ENCODE data around the gene FBXO11. TPM values are rescaled to one million over a fixed set of nuclear protein-coding genes. Genes with fewer than 3 reads are reported as not detected.

The FBXO11 gene
- total RNA-seq, 1 donor from 2014 or later = 40.3 TPM

DNA sequence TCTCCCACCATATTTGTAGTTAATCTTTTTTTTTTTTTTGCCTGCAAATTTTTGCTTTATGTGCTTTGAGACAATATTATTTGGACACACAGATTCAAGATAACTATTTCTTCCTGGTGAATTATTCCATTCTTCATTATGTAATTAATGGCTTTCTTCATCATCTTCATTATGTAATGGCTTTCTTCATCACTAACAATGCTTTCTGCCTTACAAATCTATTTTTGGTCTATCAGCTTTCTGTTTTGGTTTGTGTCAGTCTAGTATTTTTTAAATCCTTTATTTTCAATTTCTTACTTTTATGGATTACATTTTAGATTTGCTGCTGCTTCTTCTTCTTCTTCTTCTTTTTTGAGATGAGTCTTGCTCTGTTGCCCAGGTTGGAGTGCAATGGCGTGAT lies 62.9 kb downstream of the FBXO11 start:
- TF ChIP-seq, protein P1, sequence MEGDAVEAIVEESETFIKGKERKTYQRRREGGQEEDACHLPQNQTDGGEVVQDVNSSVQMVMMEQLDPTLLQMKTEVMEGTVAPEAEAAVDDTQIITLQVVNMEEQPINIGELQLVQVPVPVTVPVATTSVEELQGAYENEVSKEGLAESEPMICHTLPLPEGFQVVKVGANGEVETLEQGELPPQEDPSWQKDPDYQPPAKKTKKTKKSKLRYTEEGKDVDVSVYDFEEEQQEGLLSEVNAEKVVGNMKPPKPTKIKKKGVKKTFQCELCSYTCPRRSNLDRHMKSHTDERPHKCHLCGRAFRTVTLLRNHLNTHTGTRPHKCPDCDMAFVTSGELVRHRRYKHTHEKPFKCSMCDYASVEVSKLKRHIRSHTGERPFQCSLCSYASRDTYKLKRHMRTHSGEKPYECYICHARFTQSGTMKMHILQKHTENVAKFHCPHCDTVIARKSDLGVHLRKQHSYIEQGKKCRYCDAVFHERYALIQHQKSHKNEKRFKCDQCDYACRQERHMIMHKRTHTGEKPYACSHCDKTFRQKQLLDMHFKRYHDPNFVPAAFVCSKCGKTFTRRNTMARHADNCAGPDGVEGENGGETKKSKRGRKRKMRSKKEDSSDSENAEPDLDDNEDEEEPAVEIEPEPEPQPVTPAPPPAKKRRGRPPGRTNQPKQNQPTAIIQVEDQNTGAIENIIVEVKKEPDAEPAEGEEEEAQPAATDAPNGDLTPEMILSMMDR (IDR thresholded peaks at IDR 0.05; ENCODE audit: insufficient read depth, low read length, poor library complexity, severe bottlenecking) = no peak
- Histone ChIP-seq H3K4me3 (ENCODE audit: low read depth, low read length) (no peak overlapping the region), H3K27me3 (ENCODE audit: control insufficient read depth, insufficient read depth, low read length) (no peaks in the 10 kb centered on the region), H3K36me3 (ENCODE audit: control insufficient read depth, insufficient read depth, low read length) (no peaks in the 10 kb centered on the region)
- no peak for DNase-seq (ENCODE audit: low read depth)

DNA sequence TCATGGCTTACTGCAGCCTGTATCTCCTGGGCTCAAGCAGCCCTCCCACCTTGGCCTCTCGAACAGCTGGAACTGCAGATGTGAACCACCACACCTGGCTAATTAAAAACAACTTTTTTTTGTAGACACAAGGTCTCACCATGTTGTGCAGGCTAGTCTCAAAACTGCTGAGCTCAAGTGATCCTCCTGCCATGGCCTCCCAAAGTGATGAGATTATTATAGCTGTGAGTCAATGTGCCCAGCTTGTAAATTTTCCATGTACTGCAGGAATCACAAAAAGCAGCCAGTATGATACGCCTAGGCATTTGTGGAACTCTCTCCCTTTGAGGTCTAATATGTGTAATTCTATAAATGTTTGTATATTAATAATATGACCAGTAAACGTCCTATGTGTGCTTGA lies 63.5 kb downstream of the FBXO11 start:
- DNase-seq (ENCODE audit: low read depth) = no peak
- no peak overlapping the region for H3K4me3 ChIP-seq (ENCODE audit: low read depth, low read length)
- TF ChIP-seq, protein P1 (IDR thresholded peaks at IDR 0.05; ENCODE audit: insufficient read depth, low read length, poor library complexity, severe bottlenecking) = no peak
- no peaks in the 10 kb centered on the region for H3K36me3 ChIP-seq (ENCODE audit: control insufficient read depth, insufficient read depth, low read length)
- no peaks in the 10 kb centered on the region for H3K27me3 ChIP-seq (ENCODE audit: control insufficient read depth, insufficient read depth, low read length)

DNA sequence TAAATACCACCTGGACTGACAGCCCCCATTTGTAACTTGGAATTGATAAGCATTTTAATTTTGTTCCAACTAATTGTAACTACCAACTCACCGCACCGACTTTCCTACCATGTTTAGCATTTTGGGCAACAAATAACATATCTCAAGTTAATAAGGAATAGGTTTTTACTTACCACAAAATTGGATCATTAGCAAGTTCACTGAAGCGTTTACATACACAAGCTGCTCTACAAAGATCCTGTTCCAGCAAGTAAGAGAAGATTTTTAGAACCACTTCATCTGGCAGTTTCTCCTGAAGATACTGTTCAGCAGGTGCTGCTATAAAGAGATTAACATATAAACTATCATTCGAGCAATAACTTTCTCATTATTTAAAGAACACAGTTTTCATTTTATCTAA lies 67.6 kb downstream of the FBXO11 start:
- TF ChIP-seq, protein P1 (IDR thresholded peaks at IDR 0.05; ENCODE audit: insufficient read depth, low read length, poor library complexity, severe bottlenecking) = no peak
- no peak for DNase-seq (ENCODE audit: low read depth)
- peaks cover 1% of the 10 kb centered on the region for H3K36me3 ChIP-seq (ENCODE audit: control insufficient read depth, insufficient read depth, low read length)
- H3K27me3 ChIP-seq (ENCODE audit: control insufficient read depth, insufficient read depth, low read length) = no peaks in the 10 kb centered on the region
- no peak overlapping the region for H3K4me3 ChIP-seq (ENCODE audit: low read depth, low read length)

DNA sequence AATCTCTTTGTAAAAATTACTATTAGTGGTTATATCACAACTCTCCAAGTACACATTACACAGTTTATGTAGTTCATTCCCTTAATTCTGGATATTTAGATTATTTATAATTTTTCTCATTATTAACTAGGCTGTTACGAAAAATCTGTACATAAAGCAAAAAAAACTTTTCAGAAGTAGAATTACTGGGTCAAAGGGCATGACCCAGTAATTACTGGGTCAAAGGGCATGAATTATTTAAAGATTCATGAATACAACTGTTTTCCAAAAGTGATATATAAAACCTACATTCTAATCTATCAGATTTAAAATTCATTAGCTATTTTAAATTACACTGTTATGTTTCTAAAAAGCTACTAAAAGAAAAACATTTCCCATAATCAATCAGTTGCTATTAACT lies 68.0 kb downstream of the FBXO11 start:
- no peak overlapping the region for H3K4me3 ChIP-seq (ENCODE audit: low read depth, low read length)
- peaks cover 1% of the 10 kb centered on the region for H3K36me3 ChIP-seq (ENCODE audit: control insufficient read depth, insufficient read depth, low read length)
- TF ChIP-seq, protein P1 (IDR thresholded peaks at IDR 0.05; ENCODE audit: insufficient read depth, low read length, poor library complexity, severe bottlenecking) = no peak
- DNase-seq (ENCODE audit: low read depth) = no peak
- H3K27me3 ChIP-seq (ENCODE audit: control insufficient read depth, insufficient read depth, low read length) = no peaks in the 10 kb centered on the region

DNA sequence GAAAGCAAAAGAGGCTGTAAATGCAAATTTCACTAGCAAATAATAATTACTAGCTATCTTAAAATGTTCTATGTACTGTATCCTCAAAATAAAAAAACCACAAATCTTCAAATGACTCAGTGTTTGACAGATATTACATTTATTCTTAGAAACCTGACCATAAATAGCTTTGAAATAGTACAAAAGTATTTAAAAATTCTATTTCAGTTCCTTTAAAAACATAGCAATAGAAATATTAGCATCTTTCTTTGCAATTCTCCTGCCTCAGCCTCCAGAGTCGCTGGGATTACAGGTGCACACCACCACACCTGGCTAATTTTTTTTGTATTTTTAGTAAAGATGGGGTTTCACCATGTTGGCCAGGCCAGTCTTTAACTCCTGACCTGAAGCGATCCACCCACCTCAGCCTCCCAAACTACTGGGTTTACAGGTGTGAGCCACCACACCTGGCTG lies 72.8 kb downstream of the FBXO11 start:
- H3K4me3 ChIP-seq (ENCODE audit: low read depth, low read length) = no peak overlapping the region
- TF ChIP-seq, protein P1 (IDR thresholded peaks at IDR 0.05; ENCODE audit: insufficient read depth, low read length, poor library complexity, severe bottlenecking) = no peak
- DNase-seq (ENCODE audit: low read depth) = no peak
- no peaks in the 10 kb centered on the region for H3K27me3 ChIP-seq (ENCODE audit: control insufficient read depth, insufficient read depth, low read length)
- H3K36me3 ChIP-seq (ENCODE audit: control insufficient read depth, insufficient read depth, low read length) = peaks cover 1% of the 10 kb centered on the region

DNA sequence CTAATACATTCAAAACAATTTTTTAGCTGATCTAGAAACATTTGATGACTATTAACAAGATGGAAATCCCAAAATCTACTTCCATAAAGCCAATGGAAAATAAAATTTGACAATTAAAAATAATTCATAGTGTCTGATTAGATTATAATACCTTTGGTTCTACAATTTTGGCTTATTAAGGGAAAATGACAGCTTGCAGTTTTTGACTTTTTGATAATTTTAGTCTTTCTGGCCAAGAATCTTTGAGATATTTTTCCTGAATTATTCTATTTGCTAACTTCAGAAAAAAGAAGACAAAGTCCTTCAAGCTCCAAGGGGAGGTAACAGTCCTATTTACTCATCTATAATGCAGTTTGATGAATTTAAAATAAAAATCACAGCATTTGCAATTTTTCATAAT lies 83.8 kb downstream of the FBXO11 start:
- no peaks in the 10 kb centered on the region for H3K36me3 ChIP-seq (ENCODE audit: control insufficient read depth, insufficient read depth, low read length)
- TF ChIP-seq, protein P1 (IDR thresholded peaks at IDR 0.05; ENCODE audit: insufficient read depth, low read length, poor library complexity, severe bottlenecking) = no peak
- no peaks in the 10 kb centered on the region for H3K27me3 ChIP-seq (ENCODE audit: control insufficient read depth, insufficient read depth, low read length)
- no peak for DNase-seq (ENCODE audit: low read depth)
- no peak overlapping the region for H3K4me3 ChIP-seq (ENCODE audit: low read depth, low read length)

Measured in kidney epithelial cell (primary cell).